SJSA1 (cell line): ENCODE results near the gene SORD. TPM values are rescaled to one million over a fixed set of nuclear protein-coding genes. Genes with fewer than 3 reads are reported as not detected.

Experiments
- DNase-seq, 2 experiments: peaks; one replicate each; pipeline ENCODE4 v3.0.0-alpha.2; 2015 to 2020; ENCODE audit warnings: low spot score in 2 of 2, low read depth in 1 of 2
- H3K27ac ChIP-seq: fragments of 250-450 bp; sonication (Bioruptor Pico); 2 replicates; pipeline ENCODE4 v1.5.1; 2020; ENCODE audit warnings: mild to moderate bottlenecking, moderate library complexity
- H3K27me3 ChIP-seq: fragments of 250-450 bp; sonication (Bioruptor Pico); replicated peaks from 2 replicates; pipeline ENCODE4 v1.5.1; 2020; ENCODE audit warnings: mild to moderate bottlenecking, moderate library complexity
- H3K36me3 ChIP-seq: fragments of 250-450 bp; sonication (Bioruptor Pico); 2 replicates; pipeline ENCODE4 v1.5.1; 2020; ENCODE audit warnings: mild to moderate bottlenecking
- H3K4me1 ChIP-seq: fragments of 250-450 bp; sonication (Bioruptor Pico); replicated peaks from 2 replicates; pipeline ENCODE4 v1.6.1; 2021; ENCODE audit warnings: mild to moderate bottlenecking
- H3K4me3 ChIP-seq: fragments of 250-450 bp; sonication (Bioruptor Pico); 2 replicates; pipeline ENCODE4 v1.5.1; 2020; ENCODE audit warnings: mild to moderate bottlenecking
- H3K9me3 ChIP-seq: fragments of 250-450 bp; sonication (Bioruptor Pico); replicated peaks from 2 replicates; pipeline ENCODE4 v1.5.1; 2020; ENCODE audit warnings: mild to moderate bottlenecking
- total RNA-seq: library from RNA; depleted of rRNA; stranded (reverse); fragments of >200 nt; shearing (Covaris generic); gene quantifications from 2 replicates; pipeline ENCODE4 v1.2.3, GENCODE V29; 2014

SORD gene
- total RNA-seq, 1 experiment from 2014 or later, result 25.9 TPM

- H3K9me3 ChIP-seq, result no peaks in the 10 kb centered on the region
- no peaks in the 10 kb centered on the region; the same call in 1 of the 2 replicates for H3K27me3 ChIP-seq
- H3K36me3 ChIP-seq, result no peaks in the 10 kb centered on the region
- no peak overlapping the region for H3K27ac ChIP-seq
- H3K4me1 ChIP-seq, result no peaks in the 10 kb centered on the region
- no peak overlapping the region for H3K4me3 ChIP-seq
- no peak for DNase-seq
Observed at GRCh38 chr15:45106002-45106790, 83.2 kb downstream of the SORD start.

DNA sequence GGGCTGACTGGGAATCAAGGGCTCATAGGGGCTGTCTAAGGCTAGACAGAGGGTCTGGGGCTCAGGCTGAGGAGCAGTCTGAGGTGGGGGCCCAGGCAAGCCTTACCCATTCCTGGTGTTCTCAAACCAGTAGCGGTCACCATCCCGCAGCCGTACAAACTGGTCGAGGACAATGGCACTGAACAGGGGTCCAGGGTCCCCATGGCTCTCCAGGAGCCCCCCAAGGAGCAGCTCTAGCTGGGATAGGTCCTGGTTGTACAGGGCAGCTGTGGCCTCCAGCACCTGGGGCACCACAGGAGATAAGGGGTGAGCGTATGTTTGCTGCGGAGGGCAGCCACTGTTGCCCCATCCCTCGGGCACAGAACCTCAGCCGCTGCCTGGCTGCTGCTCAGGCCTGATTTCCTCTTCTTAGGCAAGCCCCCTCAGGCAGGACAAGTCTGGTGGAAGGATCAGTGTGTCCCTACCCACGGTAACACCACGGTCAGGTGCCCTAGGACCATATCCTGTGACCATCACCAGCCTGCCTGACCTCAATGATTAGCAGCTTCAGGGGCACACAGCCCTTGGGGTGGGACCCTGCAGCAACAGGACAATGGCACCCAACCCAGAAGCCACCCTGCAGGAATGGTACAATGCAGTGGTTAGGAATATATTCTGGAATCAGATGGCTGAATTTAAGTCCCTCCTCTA, 85.1 kb downstream of the SORD start:
- H3K4me3 ChIP-seq, result no peak overlapping the region
- H3K4me1 ChIP-seq, result no peaks in the 10 kb centered on the region
- H3K9me3 ChIP-seq, result no peaks in the 10 kb centered on the region
- no peaks in the 10 kb centered on the region for H3K36me3 ChIP-seq
- DNase-seq, result no peak
- peaks cover 15% of the 10 kb centered on the region for H3K27me3 ChIP-seq
- no peak overlapping the region for H3K27ac ChIP-seq

DNA sequence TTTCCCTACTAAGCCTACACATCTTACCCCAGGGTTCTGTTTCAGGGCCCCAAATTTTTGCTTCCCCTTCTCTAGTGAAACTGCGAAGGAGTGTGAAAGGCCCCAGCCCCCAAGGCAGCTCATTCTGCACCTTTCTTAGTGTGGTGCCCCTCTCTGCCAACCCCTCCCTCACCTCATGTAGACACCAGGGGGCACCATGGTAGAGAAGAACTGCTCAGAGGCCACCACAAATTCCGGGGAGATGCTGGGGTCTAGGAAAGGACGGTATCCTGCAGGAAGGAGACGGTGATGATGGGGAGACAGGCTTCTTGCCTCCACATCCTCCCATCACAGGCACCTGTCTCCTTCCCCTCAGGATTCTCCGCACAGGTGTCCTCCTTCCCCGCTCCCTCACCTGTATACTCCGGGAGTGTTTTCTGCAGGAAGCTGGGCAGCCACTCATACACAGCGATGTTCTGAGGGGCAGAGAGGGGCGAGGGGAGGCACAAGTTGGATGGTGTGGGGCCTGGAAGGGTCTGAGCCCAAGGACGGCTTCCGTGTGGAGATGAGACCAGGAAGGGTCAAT, 87.3 kb downstream of the SORD start:
- H3K4me1 ChIP-seq, result no peaks in the 10 kb centered on the region
- H3K9me3 ChIP-seq, result no peaks in the 10 kb centered on the region
- DNase-seq, result no peak
- no peak overlapping the region for H3K27ac ChIP-seq
- H3K36me3 ChIP-seq, result no peaks in the 10 kb centered on the region
- no peak overlapping the region for H3K4me3 ChIP-seq
- H3K27me3 ChIP-seq, result peaks cover 38% of the 10 kb centered on the region

DNA sequence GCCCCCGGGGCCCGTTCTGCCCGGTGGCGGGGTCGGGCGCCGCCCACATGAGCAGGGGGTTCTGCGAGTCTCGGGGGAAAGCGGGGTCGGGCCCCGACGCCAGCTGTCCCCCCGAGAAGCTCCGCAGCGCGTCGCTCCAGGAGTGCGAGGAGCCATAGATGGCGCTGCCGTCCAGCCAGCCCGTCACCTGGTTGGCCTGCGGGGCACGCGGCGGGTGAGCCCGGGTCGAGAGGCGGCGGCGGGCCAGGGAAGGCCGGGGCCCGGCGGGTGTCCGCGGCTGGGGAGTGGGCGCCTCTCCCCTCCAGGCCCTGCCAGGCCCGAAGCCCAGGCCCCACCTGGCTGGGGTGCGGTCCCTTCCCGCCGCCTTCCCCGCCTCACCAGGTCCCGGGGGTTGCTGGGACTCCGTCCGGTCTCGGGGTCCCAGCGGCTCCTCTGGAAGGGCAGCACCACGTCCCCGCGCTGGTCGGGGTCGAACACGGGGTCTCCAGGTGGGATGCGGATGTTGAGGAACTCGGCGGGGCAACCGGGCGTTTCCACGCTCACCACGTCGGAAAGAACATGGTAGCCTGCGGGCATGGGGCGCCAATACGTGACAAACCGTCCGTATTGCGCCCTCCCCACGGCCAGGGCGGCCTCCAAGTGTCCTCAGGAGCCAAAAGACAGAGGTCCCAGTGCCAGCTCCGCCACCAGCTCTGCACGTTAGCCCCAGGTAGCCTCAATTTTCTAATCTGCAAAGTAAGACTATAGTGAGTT, 88.6 kb downstream of the SORD start:
- Histone ChIP-seq H3K36me3 (no peaks in the 10 kb centered on the region), H3K4me1 (no peaks in the 10 kb centered on the region), H3K27me3 (peaks cover 45% of the 10 kb centered on the region), H3K9me3 (no peaks in the 10 kb centered on the region), H3K4me3 (no peak overlapping the region), H3K27ac (no peak overlapping the region)
- no peak for DNase-seq

- no peak for DNase-seq
- Histone ChIP-seq H3K27ac (no peak overlapping the region), H3K27me3 (peaks cover 48% of the 10 kb centered on the region), H3K4me1 (no peaks in the 10 kb centered on the region), H3K9me3 (no peaks in the 10 kb centered on the region), H3K36me3 (no peaks in the 10 kb centered on the region), H3K4me3 (no peak overlapping the region)
Observed at GRCh38 chr15:45112143-45112590, 89.2 kb downstream of the SORD start.

- Histone ChIP-seq H3K27ac (no peak overlapping the region), H3K4me1 (no peaks in the 10 kb centered on the region), H3K9me3 (no peaks in the 10 kb centered on the region), H3K4me3 (no peak overlapping the region), H3K27me3 (peaks cover 52% of the 10 kb centered on the region), H3K36me3 (no peaks in the 10 kb centered on the region)
- DNase-seq, result no peak
Observed at GRCh38 chr15:45112591-45113379, 89.8 kb downstream of the SORD start.

DNA sequence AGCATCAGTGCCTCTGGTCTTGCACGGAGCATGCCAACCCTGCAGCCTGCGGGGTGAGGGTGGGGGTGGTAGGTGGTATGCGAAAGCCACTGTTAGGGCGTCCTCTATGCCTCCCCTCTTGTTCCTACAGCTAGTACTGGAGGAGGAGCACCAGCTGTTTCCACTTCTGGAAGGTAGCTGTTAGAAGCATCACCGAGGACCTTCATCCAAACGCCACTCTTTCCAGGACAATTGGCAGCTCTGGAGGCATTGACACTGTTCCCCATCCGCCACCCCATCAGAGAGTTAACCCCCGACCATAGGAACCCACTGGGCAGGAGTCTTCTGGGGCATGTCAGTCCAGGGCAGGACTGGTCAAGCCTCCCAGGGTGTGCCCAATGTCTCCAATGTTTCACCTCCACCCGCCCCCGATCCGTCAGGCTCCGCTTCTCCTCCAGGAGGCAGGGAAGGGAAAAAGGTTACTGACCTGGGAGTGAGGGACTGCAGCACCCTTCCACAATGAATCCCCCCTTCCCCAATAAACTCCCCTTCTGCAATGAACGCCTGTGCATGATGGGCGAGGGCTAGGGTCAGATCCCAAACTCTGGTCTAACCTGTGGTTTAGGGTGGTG, 90.5 kb downstream of the SORD start:
- Histone ChIP-seq H3K27me3 (peaks cover 52% of the 10 kb centered on the region), H3K9me3 (no peaks in the 10 kb centered on the region), H3K4me1 (no peaks in the 10 kb centered on the region), H3K36me3 (no peaks in the 10 kb centered on the region), H3K27ac (no peak overlapping the region), H3K4me3 (no peak overlapping the region)
- no peak for DNase-seq

GRCh38 chr15:45114076-45114750, 91.2 kb downstream of the SORD start, which contains the start of the genes DUOX2 and DUOXA2:
Gene DUOX2 (minus strand): TSS chr15:45114172. CDS start chr15:45113411, 761 bp downstream.
Gene DUOXA2 (plus strand): TSS chr15:45114326. CDS start chr15:45114606, 280 bp downstream.
- H3K36me3 ChIP-seq, result no peaks in the 10 kb centered on the region
- H3K27ac ChIP-seq, result no peak within 1 kb of the TSS
- H3K27me3 ChIP-seq, result peaks cover 52% of the 10 kb centered on the region
- no peaks in the 10 kb centered on the region for H3K9me3 ChIP-seq
- H3K4me1 ChIP-seq, result no peaks in the 10 kb centered on the region
- H3K4me3 ChIP-seq, result no peak within 1 kb of the TSS
- DNase-seq, result no peak

GRCh38 chr15:45114751-45115085, 91.7 kb downstream of the SORD start:
- no peaks in the 10 kb centered on the region for H3K4me1 ChIP-seq
- H3K9me3 ChIP-seq, result no peaks in the 10 kb centered on the region
- no peaks in the 10 kb centered on the region for H3K36me3 ChIP-seq
- H3K27ac ChIP-seq, result no peak overlapping the region
- H3K4me3 ChIP-seq, result no peak overlapping the region
- no peak for DNase-seq
- peaks cover 52% of the 10 kb centered on the region for H3K27me3 ChIP-seq

GRCh38 chr15:45115312-45115820, 92.4 kb downstream of the SORD start:
- Histone ChIP-seq H3K27ac (no peak overlapping the region), H3K27me3 (peaks cover 52% of the 10 kb centered on the region), H3K4me3 (no peak overlapping the region), H3K9me3 (no peaks in the 10 kb centered on the region), H3K36me3 (no peaks in the 10 kb centered on the region), H3K4me1 (no peaks in the 10 kb centered on the region)
- no peak for DNase-seq

- no peak for DNase-seq
- H3K27ac ChIP-seq, result no peak overlapping the region
- no peaks in the 10 kb centered on the region for H3K4me1 ChIP-seq
- H3K27me3 ChIP-seq, result peaks cover 52% of the 10 kb centered on the region
- no peak overlapping the region for H3K4me3 ChIP-seq
- H3K9me3 ChIP-seq, result no peaks in the 10 kb centered on the region
- H3K36me3 ChIP-seq, result no peaks in the 10 kb centered on the region
Observed at GRCh38 chr15:45116006-45116481, 93.0 kb downstream of the SORD start.
